NT2/D1 (cell line): ENCODE results near the gene ERCC3.
A peak's percentile ranks its signal among the peaks of the same experiment; 100 is the strongest.

ENCODE experiments used
- DNase-seq: peaks from one replicate; pipeline ENCODE4 v3.0.0-alpha.2; 2011; ENCODE audit warnings: low read depth, low spot score
- H3K27me3 ChIP-seq: 2 replicates; pipeline ENCODE4 v1.6.0; 2011; ENCODE audit warnings: mild to moderate bottlenecking; ENCODE audit not compliant: insufficient read length, insufficient read depth
- H3K36me3 ChIP-seq: 2 replicates; pipeline ENCODE4 v1.6.1; 2011; ENCODE audit warnings: mild to moderate bottlenecking, low read length, mixed read lengths; ENCODE audit not compliant: insufficient read depth, insufficient read length
- H3K4me1 ChIP-seq: 2 replicates; pipeline ENCODE4 v1.5.1; 2011; ENCODE audit not compliant: insufficient read depth, insufficient read length
- H3K4me3 ChIP-seq: 2 replicates; pipeline ENCODE4 v1.5.1; 2011; ENCODE audit warnings: low read depth; ENCODE audit not compliant: insufficient read length
- H3K9ac ChIP-seq: 2 replicates; pipeline ENCODE4 v1.6.0; 2011; ENCODE audit warnings: low read depth; ENCODE audit not compliant: insufficient read length
- H3K9me3 ChIP-seq: 2 replicates; pipeline ENCODE4 v1.5.1; 2011; ENCODE audit warnings: mild to moderate bottlenecking, low read length; ENCODE audit not compliant: insufficient read depth
- SUZ12 ChIP-seq: IDR thresholded peaks from 2 replicates; pipeline ENCODE4 v1.6.1; 2011; ENCODE audit not compliant: insufficient read length, insufficient read depth; ENCODE audit errors: extremely low read depth
- YY1 ChIP-seq: IDR thresholded peaks from 2 replicates; pipeline ENCODE4 v1.6.1; 2011; ENCODE audit not compliant: insufficient read length, insufficient read depth
- ZNF274 ChIP-seq: IDR thresholded peaks from 2 replicates; pipeline ENCODE4 v1.6.1; 2011; ENCODE audit warnings: mild to moderate bottlenecking, low read depth, low read length

Gene ERCC3

DNA sequence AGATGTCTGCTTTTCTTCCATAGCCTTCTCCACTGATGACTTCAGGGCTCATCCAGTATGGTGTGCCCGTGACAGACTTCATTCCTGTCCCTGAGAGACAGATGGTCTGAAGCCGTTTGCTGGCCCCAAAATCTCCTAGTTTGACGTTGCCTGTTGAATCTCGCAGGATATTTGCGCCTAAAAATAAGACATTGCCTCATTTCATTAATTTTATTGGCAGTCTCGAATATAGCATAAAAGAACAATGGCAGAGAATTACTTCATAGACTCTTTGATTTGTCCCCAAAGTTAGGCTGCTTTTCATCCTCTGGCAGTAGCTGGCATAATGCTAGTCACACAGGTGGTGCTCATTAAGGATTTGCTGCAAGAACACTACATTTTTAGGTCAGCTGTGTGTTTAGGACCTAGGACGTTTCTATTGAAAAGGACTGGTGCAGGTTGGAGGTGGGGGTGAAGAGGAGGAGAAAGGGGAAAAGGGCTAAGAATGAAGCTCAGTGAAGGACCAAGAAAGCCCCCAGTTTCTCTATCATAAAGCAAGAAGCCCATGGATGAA, 14.7 kb upstream of the ERCC3 start:
- Histone ChIP-seq H3K4me1 (no peaks in the 10 kb centered on the region), H3K9me3 (no peaks in the 10 kb centered on the region), H3K27me3 (no peaks in the 10 kb centered on the region), H3K9ac (no peak overlapping the region), H3K36me3 (peaks cover 60% of the 10 kb centered on the region), H3K4me3 (no peak overlapping the region)
- TF ChIP-seq ZNF274 = no peak
- no peak for TF ChIP-seq SUZ12
- TF ChIP-seq YY1 = no peak
- no peak for DNase-seq

DNA sequence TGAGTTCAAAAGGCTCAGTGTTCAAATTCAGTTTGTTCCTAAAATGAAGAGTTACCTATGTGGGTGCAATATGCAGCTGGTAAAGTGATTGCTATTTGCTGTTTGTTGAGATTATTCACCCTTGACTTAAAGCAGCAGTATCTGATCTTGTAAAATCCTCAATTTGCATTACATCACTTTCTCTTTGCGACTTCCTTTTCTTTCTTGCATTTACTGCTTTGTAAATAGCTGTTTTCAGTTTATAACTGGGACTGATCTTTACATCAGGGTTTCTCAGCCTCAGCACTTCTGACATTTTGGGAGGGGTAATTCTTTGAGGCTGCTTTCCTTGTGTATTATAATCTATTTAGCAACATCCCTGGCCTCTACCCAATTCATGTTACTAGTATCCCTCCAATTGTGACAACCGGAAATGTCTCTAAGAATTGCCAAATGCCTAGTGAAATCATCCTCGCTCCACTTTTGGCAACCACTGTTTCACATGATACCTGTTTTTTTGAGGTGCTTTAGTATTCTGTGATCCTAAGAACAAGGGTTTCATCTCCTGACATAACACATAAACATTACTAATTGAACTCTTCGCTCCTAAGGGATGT, 12.1 kb upstream of the ERCC3 start:
- no peaks in the 10 kb centered on the region for H3K9me3 ChIP-seq
- no peaks in the 10 kb centered on the region for H3K27me3 ChIP-seq

DNA sequence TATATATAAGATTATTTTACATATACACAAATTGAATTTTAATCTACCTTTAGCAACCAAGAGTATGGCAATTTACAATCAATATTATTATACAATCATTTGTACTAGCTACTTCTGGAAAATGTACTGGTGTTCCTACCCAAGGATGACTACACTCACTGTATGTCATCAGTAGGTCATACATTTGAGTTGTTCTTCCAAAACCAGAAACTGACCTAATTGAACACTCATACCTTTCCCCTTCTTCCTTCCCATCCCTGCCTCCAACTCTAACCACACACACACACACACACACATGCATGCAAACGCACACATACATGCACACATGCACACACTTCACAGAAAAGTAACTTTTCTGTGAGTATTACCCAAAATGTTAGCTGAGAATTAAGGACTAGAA, 8.2 kb upstream of the ERCC3 start:
- H3K9me3 ChIP-seq = no peaks in the 10 kb centered on the region
- no peak overlapping the region for H3K9ac ChIP-seq
- H3K4me3 ChIP-seq = no peak overlapping the region
- TF ChIP-seq SUZ12 (no peak), YY1 (no peak), ZNF274 (no peak)
- no peaks in the 10 kb centered on the region for H3K4me1 ChIP-seq
- no peaks in the 10 kb centered on the region for H3K27me3 ChIP-seq
- DNase-seq = no peak
- peaks cover 19% of the 10 kb centered on the region for H3K36me3 ChIP-seq

More for the DNA sequence above, 12.1 kb upstream of the ERCC3 start:
- no peak for DNase-seq
- Histone ChIP-seq H3K9ac (no peak overlapping the region), H3K4me3 (no peak overlapping the region), H3K4me1 (no peaks in the 10 kb centered on the region), H3K36me3 (peaks cover 40% of the 10 kb centered on the region)
- TF ChIP-seq ZNF274 (no peak), SUZ12 (no peak), YY1 (no peak)

DNA sequence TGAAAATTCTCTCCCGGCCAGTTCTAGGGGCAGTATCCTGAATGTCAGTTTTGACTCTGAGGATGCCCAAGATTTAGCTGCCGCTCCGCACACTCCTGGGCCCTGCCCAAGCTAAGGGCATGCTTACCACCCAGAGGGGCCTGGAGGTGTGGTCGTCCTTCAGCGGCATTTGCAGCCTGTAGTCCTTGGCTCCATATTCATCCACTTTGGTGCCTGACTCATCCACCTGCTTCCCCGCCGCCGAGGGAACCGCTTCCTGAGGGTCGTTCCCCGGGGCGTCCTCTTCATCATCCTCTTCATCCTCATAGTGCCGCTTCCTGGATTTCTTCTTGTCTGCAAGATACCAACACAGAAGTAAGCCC, 577 bp downstream of the ERCC3 start:
- TF ChIP-seq SUZ12 = no peak
- no peak for TF ChIP-seq ZNF274
- no peak for TF ChIP-seq YY1
- H3K9ac ChIP-seq = peak overlapping the region; percentile 97
- no peaks in the 10 kb centered on the region for H3K9me3 ChIP-seq
- H3K36me3 ChIP-seq = peaks cover 51% of the 10 kb centered on the region
- H3K4me1 ChIP-seq = no peaks in the 10 kb centered on the region
- no peaks in the 10 kb centered on the region for H3K27me3 ChIP-seq
- no peak for DNase-seq
- H3K4me3 ChIP-seq = peak overlapping the region; percentile 96

DNA sequence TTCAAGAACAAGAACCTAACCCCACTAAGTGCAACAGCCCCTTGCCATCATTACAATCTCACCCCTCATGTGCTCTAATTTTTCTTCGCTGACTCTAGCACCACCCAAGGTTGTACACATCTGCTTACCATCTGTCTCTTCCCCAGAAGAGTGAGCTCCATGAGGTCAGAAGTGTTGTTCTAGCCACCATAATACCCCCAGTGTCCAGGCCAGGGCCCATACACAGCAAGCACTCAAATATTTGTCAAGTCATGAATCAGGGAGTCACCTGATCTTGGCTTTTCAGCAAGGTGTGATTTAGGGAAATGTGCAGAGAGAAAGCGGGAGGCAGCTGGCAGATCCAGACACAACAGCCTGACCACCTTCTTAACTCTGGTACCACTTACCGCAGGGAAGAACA, 5.7 kb downstream of the ERCC3 start:
- no peak for DNase-seq
- TF ChIP-seq YY1 (no peak), SUZ12 (no peak), ZNF274 (no peak)
- Histone ChIP-seq H3K4me3 (no peak overlapping the region), H3K9me3 (peaks cover 11% of the 10 kb centered on the region; the same call in 1 of the 2 replicates), H3K27me3 (no peaks in the 10 kb centered on the region), H3K9ac (no peak overlapping the region), H3K4me1 (no peaks in the 10 kb centered on the region), H3K36me3 (peaks cover 98% of the 10 kb centered on the region)

DNA sequence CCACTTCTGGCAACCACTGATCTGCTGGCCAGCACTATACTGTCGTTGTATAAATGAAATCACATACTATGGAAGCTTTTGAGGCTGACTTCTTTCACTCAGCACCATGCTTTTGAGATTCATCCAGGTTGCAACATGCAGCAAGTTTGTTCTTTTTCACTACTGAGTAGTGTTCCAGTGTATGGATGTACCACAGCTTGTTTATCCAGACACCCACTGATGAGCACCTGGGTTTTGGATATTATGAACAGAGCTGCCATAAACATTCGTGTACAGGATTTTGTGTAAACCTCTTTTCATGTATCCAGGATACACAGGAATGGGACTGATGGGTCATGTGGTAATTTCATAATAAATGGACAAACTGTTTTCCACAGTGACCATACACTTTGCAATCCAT, 10.7 kb downstream of the ERCC3 start:
- H3K4me1 ChIP-seq = no peaks in the 10 kb centered on the region
- TF ChIP-seq SUZ12 (no peak), ZNF274 (no peak), YY1 (no peak)
- H3K4me3 ChIP-seq = no peak overlapping the region

DNA sequence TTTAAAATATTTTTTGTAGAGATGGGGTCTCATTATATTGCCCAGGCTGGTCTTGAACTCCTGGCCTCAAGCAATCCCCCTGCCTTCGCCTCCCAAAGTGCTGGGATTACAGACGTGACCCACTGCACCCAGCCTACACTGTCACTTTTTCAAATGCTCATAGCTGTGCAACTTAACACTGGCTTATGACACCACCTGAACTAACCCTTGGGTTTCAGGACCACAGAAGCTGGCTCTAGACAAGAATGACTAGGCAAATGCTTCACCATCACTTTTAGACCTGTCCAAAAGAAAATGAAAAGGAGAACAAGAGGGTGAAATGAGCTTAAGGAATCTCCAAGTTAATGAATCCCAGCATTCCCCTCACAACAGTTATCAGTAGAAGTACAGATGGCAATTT, 13.3 kb downstream of the ERCC3 start:
- Histone ChIP-seq H3K4me3 (no peak overlapping the region), H3K9me3 (peaks cover 13% of the 10 kb centered on the region; the same call in 1 of the 2 replicates), H3K36me3 (peaks cover 92% of the 10 kb centered on the region), H3K27me3 (no peaks in the 10 kb centered on the region), H3K9ac (no peak overlapping the region), H3K4me1 (no peaks in the 10 kb centered on the region)
- no peak for TF ChIP-seq SUZ12
- no peak for TF ChIP-seq ZNF274
- TF ChIP-seq YY1 = no peak
- DNase-seq = no peak

More for the DNA sequence above, 10.7 kb downstream of the ERCC3 start:
- no peak overlapping the region for H3K9ac ChIP-seq
- DNase-seq = no peak
- H3K27me3 ChIP-seq = no peaks in the 10 kb centered on the region
- H3K36me3 ChIP-seq = peaks cover 91% of the 10 kb centered on the region
- peaks cover 13% of the 10 kb centered on the region; the same call in 1 of the 2 replicates for H3K9me3 ChIP-seq

DNA sequence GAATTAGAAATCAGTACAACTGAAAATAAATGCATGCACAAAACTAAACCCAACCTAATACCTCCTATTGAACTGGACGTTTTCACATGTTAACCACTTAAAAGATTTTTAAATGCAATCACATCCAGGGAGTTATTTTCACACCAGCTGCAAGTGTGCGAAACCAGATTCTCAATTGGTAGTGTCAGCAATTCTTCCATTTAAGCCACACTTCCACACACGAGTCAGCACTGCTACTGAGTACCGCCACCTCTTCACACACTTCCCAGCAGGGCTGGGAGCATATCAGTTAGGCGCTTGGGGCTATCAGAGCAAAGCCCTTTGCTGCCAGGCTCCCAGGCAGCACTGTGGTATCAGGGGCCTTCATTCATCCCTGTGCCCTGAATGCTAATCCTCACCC, 14.2 kb downstream of the ERCC3 start:
- Histone ChIP-seq H3K4me3 (no peak overlapping the region), H3K9me3 (peaks cover 13% of the 10 kb centered on the region; the same call in 1 of the 2 replicates), H3K4me1 (no peaks in the 10 kb centered on the region), H3K27me3 (no peaks in the 10 kb centered on the region), H3K9ac (no peak overlapping the region), H3K36me3 (peaks cover 93% of the 10 kb centered on the region)
- DNase-seq = no peak
- no peak for TF ChIP-seq SUZ12
- no peak for TF ChIP-seq YY1
- TF ChIP-seq ZNF274 = no peak
